ENCODE measurements around the gene DHX57.
A peak's percentile ranks its signal among the peaks of the same experiment; 100 is the strongest.
"Not testable (repeated sequence)": the region's sequence is repeated elsewhere in the genome, so short reads cannot be mapped to it uniquely, and the experiment has no call there.

The DHX57 gene

DNA sequence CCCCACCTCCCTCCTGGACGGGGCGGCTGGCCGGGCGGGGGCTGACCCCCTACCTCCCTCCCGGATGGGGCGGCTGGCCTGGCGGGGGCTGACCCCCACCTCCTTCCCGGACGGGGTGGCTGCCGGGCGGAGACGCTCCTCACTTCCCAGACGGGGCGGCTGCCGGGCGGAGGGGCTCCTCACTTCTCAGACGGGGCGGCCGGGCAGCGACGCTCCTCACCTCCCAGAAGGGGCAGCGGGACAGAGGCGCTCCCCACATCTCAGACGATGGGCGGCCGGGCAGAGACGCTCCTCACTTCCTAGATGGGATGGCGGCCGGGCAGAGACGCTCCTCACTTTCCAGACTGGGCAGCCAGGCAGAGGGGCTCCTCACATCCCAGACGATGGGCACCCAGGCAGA is 119.8 kb downstream of the DHX57 start:
- not testable (repeated sequence) for H3K4me1 ChIP-seq (ENCODE audit: control insufficient read depth, insufficient read depth, low read length); H3K27ac ChIP-seq (ENCODE audit: insufficient read depth, low read depth, low read length, poor library complexity, severe bottlenecking); H3K9me3 ChIP-seq (ENCODE audit: control insufficient read depth, low read length); H3K27me3 ChIP-seq (ENCODE audit: control insufficient read depth, insufficient read depth, low read length, poor library complexity, severe bottlenecking); H3K36me3 ChIP-seq (ENCODE audit: control insufficient read depth, insufficient read depth, low read length); H3K4me3 ChIP-seq (ENCODE audit: insufficient read depth, low read depth, low read length)
- 95 to 97% methylated on average over 31 of the region's 31 CpGs for WGBS, 2 experiments

DNA sequence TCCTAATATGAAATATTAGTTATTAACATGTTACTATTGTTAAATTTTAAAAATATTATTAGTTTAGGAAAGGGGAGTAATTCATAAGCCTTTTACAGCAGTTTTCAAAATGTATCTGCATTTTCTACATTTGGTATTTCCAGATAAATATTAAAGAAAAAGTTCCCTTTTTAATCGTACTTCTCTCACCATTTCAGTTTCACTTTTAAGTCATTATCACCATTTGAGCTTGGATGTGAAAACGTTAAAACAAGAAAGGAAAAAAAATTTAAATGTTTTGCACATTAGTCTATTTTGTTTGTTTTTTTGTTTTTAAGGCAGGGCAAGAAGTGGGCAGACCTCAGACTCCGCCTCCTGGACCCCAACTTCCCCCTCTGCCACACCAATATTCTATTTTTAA is 121.2 kb downstream of the DHX57 start:
- H3K27ac ChIP-seq (ENCODE audit: insufficient read depth, low read depth, low read length, poor library complexity, severe bottlenecking) = no peak overlapping the region
- WGBS, 2 experiments = 63 to 100% methylated on average over 1 of the region's 3 CpGs
- H3K36me3 ChIP-seq (ENCODE audit: control insufficient read depth, insufficient read depth, low read length) = peaks cover 3% of the 10 kb centered on the region
- H3K4me3 ChIP-seq (ENCODE audit: insufficient read depth, low read depth, low read length) = no peak overlapping the region
- H3K9me3 ChIP-seq (ENCODE audit: control insufficient read depth, low read length) = no peaks in the 10 kb centered on the region
- peaks cover 7% of the 10 kb centered on the region for H3K4me1 ChIP-seq (ENCODE audit: control insufficient read depth, insufficient read depth, low read length)
- H3K27me3 ChIP-seq (ENCODE audit: control insufficient read depth, insufficient read depth, low read length, poor library complexity, severe bottlenecking) = no peaks in the 10 kb centered on the region

DNA sequence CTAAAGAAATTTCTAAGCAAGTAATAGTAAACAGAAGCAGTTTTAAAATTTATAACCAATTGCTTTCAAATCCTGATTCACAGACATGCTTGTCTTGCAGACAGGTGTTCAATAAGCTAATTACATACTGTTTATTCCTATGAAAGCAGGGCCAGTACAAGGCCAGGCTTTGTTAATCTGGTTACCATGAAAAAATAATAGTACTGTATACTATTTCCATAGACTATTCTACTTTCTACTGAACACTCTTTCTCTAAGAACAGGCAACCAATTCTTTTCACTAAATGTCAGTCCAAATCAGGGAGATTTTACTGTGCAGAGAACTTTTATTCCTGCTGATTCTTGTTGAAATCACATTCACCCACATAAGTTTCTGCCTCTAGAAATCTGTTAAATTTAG is 121.7 kb downstream of the DHX57 start:
- no peak overlapping the region for H3K4me3 ChIP-seq (ENCODE audit: insufficient read depth, low read depth, low read length)
- no peaks in the 10 kb centered on the region for H3K27me3 ChIP-seq (ENCODE audit: control insufficient read depth, insufficient read depth, low read length, poor library complexity, severe bottlenecking)

GRCh38 chr2:38751596-38752410 is 123.9 kb downstream of the DHX57 start:
- Histone ChIP-seq H3K36me3 (ENCODE audit: control insufficient read depth, insufficient read depth, low read length) (peaks cover 28% of the 10 kb centered on the region), H3K4me1 (ENCODE audit: control insufficient read depth, insufficient read depth, low read length) (peaks cover 19% of the 10 kb centered on the region), H3K4me3 (ENCODE audit: insufficient read depth, low read depth, low read length) (peak overlapping the region; percentile 72), H3K9me3 (ENCODE audit: control insufficient read depth, low read length) (no peaks in the 10 kb centered on the region), H3K27ac (ENCODE audit: insufficient read depth, low read depth, low read length, poor library complexity, severe bottlenecking) (peak overlapping the region; percentile 92), H3K27me3 (ENCODE audit: control insufficient read depth, insufficient read depth, low read length, poor library complexity, severe bottlenecking) (no peaks in the 10 kb centered on the region)
- 6 to 10% methylated on average over 17 to 18 of the region's 18 CpGs for WGBS, 2 experiments

More for the DNA sequence above, 121.7 kb downstream of the DHX57 start:
- Histone ChIP-seq H3K36me3 (ENCODE audit: control insufficient read depth, insufficient read depth, low read length) (peaks cover 7% of the 10 kb centered on the region), H3K27ac (ENCODE audit: insufficient read depth, low read depth, low read length, poor library complexity, severe bottlenecking) (no peak overlapping the region), H3K4me1 (ENCODE audit: control insufficient read depth, insufficient read depth, low read length) (peaks cover 8% of the 10 kb centered on the region), H3K9me3 (ENCODE audit: control insufficient read depth, low read length) (no peaks in the 10 kb centered on the region)

DNA sequence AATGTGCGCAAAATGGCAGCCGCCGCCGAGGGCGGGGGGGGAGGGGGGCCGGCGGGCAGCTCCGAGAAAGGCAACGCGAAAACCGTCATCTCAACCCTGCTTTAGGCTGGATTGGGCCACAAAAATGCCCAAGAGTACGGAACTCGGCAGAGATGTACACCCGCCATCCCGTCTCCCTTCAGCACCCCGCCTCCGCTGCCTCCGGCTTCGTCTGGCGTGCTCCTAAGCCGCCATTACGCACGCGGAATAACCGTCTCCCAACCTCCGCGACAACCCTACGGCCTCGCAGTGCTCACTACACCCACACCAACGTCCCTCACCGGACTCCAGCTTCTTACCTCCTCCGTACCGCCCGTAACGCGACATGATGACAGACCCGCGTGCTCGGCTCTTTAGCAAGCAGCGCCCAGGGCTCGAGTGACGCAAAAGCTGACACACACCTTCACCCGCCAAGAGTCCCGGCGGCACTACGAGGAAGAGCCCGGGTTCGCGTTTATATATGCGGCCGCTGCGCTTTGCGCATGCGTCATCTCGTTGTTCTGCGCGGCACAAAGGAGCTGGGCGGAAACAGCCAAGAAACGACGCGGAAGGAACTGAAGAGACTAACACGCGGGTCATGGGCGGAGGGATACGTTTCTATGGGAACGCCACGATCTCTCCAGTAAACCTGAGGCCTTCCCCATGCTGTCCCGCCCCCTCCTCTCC is 124.7 kb downstream of the DHX57 start, which contains the start of gene SRSF7:
Gene SRSF7 (minus strand): TSS at position 471 of the 705 bp plus-strand sequence. CDS start 105 bp downstream, at position 366.
- Histone ChIP-seq H3K4me1 (ENCODE audit: control insufficient read depth, insufficient read depth, low read length) (peaks cover 19% of the 10 kb centered on the region), H3K27ac (ENCODE audit: insufficient read depth, low read depth, low read length, poor library complexity, severe bottlenecking) (peak within 1 kb of the TSS; percentile 92), H3K27me3 (ENCODE audit: control insufficient read depth, insufficient read depth, low read length, poor library complexity, severe bottlenecking) (no peaks in the 10 kb centered on the region), H3K36me3 (ENCODE audit: control insufficient read depth, insufficient read depth, low read length) (peaks cover 34% of the 10 kb centered on the region), H3K9me3 (ENCODE audit: control insufficient read depth, low read length) (no peaks in the 10 kb centered on the region), H3K4me3 (ENCODE audit: insufficient read depth, low read depth, low read length) (peak within 1 kb of the TSS; percentile 72)
- WGBS, 2 experiments = 0% methylated on average over 68 of the region's 68 CpGs

DNA sequence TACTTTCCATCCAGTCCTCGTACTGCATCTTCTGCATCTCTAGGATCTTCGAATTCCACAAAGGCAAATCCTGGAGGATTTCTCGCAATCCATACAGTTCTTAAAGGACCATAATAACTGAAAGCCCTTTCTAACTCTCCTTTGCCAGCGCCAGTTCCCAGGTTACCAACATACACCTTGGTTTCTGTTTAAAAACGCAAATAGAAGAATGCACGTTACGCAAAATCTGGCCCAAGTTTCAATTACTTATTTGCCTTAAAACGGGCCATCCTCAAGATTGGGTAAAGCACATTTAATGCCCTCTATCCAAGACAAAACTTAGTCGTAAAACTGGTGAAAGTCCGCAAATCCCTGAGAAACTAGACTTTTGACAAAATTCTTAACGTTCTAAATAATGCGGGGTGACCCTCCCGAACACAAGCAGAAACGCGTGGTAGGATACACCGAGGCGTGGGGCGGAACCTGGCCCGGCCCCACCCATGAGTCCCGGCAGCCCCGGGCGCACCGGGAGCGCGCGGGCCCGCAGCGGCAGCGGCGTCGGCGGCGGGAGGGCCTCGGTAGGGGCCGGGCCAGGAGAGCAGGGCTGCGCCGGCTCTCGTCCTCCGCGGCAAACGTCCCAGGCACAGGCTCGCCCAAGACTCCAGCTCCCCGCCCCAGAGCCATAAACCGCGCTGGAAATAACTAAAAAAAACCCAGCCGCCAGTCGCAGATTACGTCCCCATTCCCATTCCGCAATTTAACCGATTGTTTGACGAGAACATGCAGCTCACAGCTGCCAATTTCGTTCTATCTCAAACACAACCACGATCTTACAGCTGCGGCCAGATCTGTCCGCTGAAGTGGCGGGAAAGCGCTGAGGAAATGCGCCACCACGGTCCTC is 125.5 kb downstream of the DHX57 start:
- WGBS, 2 experiments = 1% methylated on average over 59 of the region's 59 CpGs
- Histone ChIP-seq H3K27ac (ENCODE audit: insufficient read depth, low read depth, low read length, poor library complexity, severe bottlenecking) (peak overlapping the region; percentile 85), H3K9me3 (ENCODE audit: control insufficient read depth, low read length) (no peaks in the 10 kb centered on the region), H3K27me3 (ENCODE audit: control insufficient read depth, insufficient read depth, low read length, poor library complexity, severe bottlenecking) (no peaks in the 10 kb centered on the region), H3K4me1 (ENCODE audit: control insufficient read depth, insufficient read depth, low read length) (peaks cover 19% of the 10 kb centered on the region), H3K4me3 (ENCODE audit: insufficient read depth, low read depth, low read length) (peak overlapping the region; percentile 72), H3K36me3 (ENCODE audit: control insufficient read depth, insufficient read depth, low read length) (peaks cover 40% of the 10 kb centered on the region)

- Histone ChIP-seq H3K27ac (ENCODE audit: insufficient read depth, low read depth, low read length, poor library complexity, severe bottlenecking) (no peak overlapping the region), H3K4me1 (ENCODE audit: control insufficient read depth, insufficient read depth, low read length) (peaks cover 19% of the 10 kb centered on the region), H3K9me3 (ENCODE audit: control insufficient read depth, low read length) (no peaks in the 10 kb centered on the region), H3K36me3 (ENCODE audit: control insufficient read depth, insufficient read depth, low read length) (peaks cover 50% of the 10 kb centered on the region), H3K27me3 (ENCODE audit: control insufficient read depth, insufficient read depth, low read length, poor library complexity, severe bottlenecking) (no peaks in the 10 kb centered on the region), H3K4me3 (ENCODE audit: insufficient read depth, low read depth, low read length) (peak overlapping the region; percentile 72)
- 74% methylated on average over 25 of the region's 26 CpGs for WGBS, 2 experiments
Observed at GRCh38 chr2:38748943-38749804, 126.6 kb downstream of the DHX57 start.

DNA sequence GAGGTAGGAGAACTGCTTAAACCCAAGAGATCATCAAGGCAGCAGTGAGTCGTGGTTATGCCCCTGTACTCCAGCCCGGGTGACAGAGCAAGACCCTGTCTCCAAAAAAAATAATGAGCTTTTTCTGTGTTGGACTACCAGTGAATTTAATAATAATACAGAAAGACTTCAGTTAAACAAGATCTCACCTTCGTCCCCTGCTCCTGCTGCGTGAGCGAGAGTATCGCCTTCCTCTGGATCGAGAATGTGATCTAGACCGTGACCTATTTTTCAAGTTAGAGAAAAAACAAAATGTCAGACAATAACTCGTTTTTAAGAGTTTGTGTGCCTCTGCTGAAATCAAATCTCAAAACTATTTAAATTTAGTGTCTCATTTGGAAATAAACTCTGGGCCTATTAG is 127.3 kb downstream of the DHX57 start:
- H3K36me3 ChIP-seq (ENCODE audit: control insufficient read depth, insufficient read depth, low read length) = peaks cover 58% of the 10 kb centered on the region
- WGBS, 2 experiments = 93 to 94% methylated on average over 9 of the region's 9 CpGs
- no peak overlapping the region for H3K27ac ChIP-seq (ENCODE audit: insufficient read depth, low read depth, low read length, poor library complexity, severe bottlenecking)
- no peaks in the 10 kb centered on the region for H3K9me3 ChIP-seq (ENCODE audit: control insufficient read depth, low read length)
- peaks cover 19% of the 10 kb centered on the region for H3K4me1 ChIP-seq (ENCODE audit: control insufficient read depth, insufficient read depth, low read length)
- no peaks in the 10 kb centered on the region for H3K27me3 ChIP-seq (ENCODE audit: control insufficient read depth, insufficient read depth, low read length, poor library complexity, severe bottlenecking)
- H3K4me3 ChIP-seq (ENCODE audit: insufficient read depth, low read depth, low read length) = no peak overlapping the region

DNA sequence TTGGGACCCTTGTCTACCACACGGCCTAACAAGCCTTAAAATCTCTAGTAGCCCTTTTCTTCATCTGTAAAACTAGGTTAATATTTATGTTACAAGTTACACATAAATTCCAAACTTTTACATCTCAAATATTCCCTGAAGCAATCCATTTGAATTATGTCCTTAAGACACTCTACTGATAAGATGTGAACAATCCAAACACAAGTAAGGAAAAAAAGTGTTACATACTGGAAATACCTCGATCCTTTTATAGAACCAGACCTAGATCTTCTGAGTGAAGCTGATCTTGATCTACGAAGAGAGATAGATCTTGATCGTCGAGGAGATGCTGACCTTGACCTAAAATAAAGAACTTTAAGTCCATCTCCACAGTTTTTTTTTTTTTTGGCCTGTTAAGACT is 127.9 kb downstream of the DHX57 start:
- Histone ChIP-seq H3K4me3 (ENCODE audit: insufficient read depth, low read depth, low read length) (no peak overlapping the region), H3K9me3 (ENCODE audit: control insufficient read depth, low read length) (no peaks in the 10 kb centered on the region), H3K27ac (ENCODE audit: insufficient read depth, low read depth, low read length, poor library complexity, severe bottlenecking) (no peak overlapping the region), H3K36me3 (ENCODE audit: control insufficient read depth, insufficient read depth, low read length) (peaks cover 58% of the 10 kb centered on the region), H3K4me1 (ENCODE audit: control insufficient read depth, insufficient read depth, low read length) (peaks cover 19% of the 10 kb centered on the region), H3K27me3 (ENCODE audit: control insufficient read depth, insufficient read depth, low read length, poor library complexity, severe bottlenecking) (no peaks in the 10 kb centered on the region)
- 98% methylated on average over 5 of the region's 5 CpGs for WGBS, 2 experiments
